ENCODE data around the gene NLK. TPM values are rescaled to one million over a fixed set of nuclear protein-coding genes. Genes with fewer than 3 reads are reported as not detected.
A peak's percentile ranks its signal among the peaks of the same experiment; 100 is the strongest.

The NLK gene
- total RNA-seq, 2 donors from 2014 or later = 15.5 to 30.1 TPM

GRCh38 chr17:28100251-28100650 lies 57.8 kb downstream of the NLK start:
- DNase-seq = no peak
- Histone ChIP-seq H3K27me3 (no peaks in the 10 kb centered on the region), H3K27ac (no peak overlapping the region), H3K9me3 (no peaks in the 10 kb centered on the region), H3K36me3 (replicated peaks in 1 of 2; ENCODE audit: insufficient read depth in 1 of 2, low read depth in 2 of 2) (no peaks in the 10 kb centered on the region), H3K4me1 (peaks cover 33% of the 10 kb centered on the region), H3K4me3 (no peak overlapping the region)
- 89 to 91% methylated on average over 1 of the region's 1 CpG for WGBS, 2 donors
- intact Hi-C loops (cut with DNase I) = no loop called here
- no peak for ATAC-seq
- no peak for TF ChIP-seq POLR2A (IDR thresholded peaks at IDR 0.05)
- TF ChIP-seq, protein P1, sequence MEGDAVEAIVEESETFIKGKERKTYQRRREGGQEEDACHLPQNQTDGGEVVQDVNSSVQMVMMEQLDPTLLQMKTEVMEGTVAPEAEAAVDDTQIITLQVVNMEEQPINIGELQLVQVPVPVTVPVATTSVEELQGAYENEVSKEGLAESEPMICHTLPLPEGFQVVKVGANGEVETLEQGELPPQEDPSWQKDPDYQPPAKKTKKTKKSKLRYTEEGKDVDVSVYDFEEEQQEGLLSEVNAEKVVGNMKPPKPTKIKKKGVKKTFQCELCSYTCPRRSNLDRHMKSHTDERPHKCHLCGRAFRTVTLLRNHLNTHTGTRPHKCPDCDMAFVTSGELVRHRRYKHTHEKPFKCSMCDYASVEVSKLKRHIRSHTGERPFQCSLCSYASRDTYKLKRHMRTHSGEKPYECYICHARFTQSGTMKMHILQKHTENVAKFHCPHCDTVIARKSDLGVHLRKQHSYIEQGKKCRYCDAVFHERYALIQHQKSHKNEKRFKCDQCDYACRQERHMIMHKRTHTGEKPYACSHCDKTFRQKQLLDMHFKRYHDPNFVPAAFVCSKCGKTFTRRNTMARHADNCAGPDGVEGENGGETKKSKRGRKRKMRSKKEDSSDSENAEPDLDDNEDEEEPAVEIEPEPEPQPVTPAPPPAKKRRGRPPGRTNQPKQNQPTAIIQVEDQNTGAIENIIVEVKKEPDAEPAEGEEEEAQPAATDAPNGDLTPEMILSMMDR (IDR thresholded peaks at IDR 0.05) = no peak

- H3K27me3 ChIP-seq = no peaks in the 10 kb centered on the region
- TF ChIP-seq, protein P1 (IDR thresholded peaks at IDR 0.05) = no peak
- no peak for TF ChIP-seq POLR2A (IDR thresholded peaks at IDR 0.05)
- ATAC-seq (no peak), DNase-seq (no peak)
- intact Hi-C loops (cut with DNase I) = no loop called here
- H3K4me3 ChIP-seq = no peak overlapping the region
- H3K4me1 ChIP-seq = peaks cover 38% of the 10 kb centered on the region
- H3K9me3 ChIP-seq = no peaks in the 10 kb centered on the region
- peak overlapping the region in 1 of 4 donors; percentile 15 for H3K27ac ChIP-seq
- WGBS, 2 donors = 30 to 40% methylated on average over 1 of the region's 1 CpG
- H3K36me3 ChIP-seq (replicated peaks in 1 of 2; ENCODE audit: insufficient read depth in 1 of 2, low read depth in 2 of 2) = no peaks in the 10 kb centered on the region
These were observed 58.5 kb downstream of the NLK start for GRCh38 chr17:28100936-28101335.

DNA sequence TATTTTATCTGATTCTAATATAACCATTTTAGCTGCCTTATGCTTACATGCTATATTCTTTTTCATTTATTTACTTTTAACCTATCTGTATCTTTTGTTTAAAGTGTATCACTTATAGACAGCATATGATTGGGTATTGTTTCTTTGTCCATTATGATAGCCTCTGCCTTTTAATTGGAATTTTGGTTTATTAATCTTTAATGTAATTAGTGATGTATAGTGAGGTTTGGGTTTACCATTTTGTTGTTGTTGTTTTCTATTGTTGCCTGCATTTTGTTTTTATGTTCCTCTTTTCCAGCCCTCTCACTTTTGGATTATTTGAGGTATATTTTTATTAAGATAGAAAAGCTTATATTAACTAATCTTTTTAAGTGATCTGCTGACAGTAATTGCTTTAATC lies 59.4 kb downstream of the NLK start:
- ATAC-seq = no peak
- Histone ChIP-seq H3K4me3 (no peak overlapping the region), H3K27me3 (no peaks in the 10 kb centered on the region), H3K4me1 (peaks cover 38% of the 10 kb centered on the region), H3K36me3 (replicated peaks in 1 of 2; ENCODE audit: insufficient read depth in 1 of 2, low read depth in 2 of 2) (no peaks in the 10 kb centered on the region), H3K9me3 (no peaks in the 10 kb centered on the region), H3K27ac (no peak overlapping the region)
- TF ChIP-seq, protein P1 (IDR thresholded peaks at IDR 0.05) = no peak
- TF ChIP-seq POLR2A (IDR thresholded peaks at IDR 0.05) = no peak
- DNase-seq = no peak
- intact Hi-C loops (cut with DNase I) = no loop called here

DNA sequence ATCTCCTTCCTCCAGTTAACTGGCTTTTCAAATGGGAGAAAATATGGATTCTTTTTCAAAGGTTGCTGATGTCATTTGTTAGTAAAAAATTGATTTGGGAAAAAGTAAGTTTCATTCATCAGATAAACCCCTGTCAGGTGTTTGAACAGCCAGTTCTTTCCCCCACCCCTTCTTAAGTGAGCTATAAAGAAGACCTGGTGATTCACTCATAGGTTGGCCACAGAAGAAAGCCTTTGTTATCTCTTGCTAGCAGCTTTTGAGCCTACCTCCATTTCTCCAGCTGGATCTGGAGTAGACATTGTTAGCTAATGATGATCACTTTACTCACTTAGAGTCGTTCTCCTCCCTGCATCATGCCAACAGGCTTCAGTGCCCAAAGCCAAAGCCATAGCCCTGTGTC lies 63.0 kb downstream of the NLK start:
- DNase-seq (no peak), ATAC-seq (no peak)
- no peaks in the 10 kb centered on the region for H3K27me3 ChIP-seq
- no peaks in the 10 kb centered on the region for H3K9me3 ChIP-seq
- H3K4me1 ChIP-seq = peaks cover 29% of the 10 kb centered on the region
- no peak overlapping the region for H3K27ac ChIP-seq
- no peak for TF ChIP-seq POLR2A (IDR thresholded peaks at IDR 0.05)
- TF ChIP-seq, protein P1 (IDR thresholded peaks at IDR 0.05) = no peak
- intact Hi-C loops (cut with DNase I) = no loop called here
- no peak overlapping the region for H3K4me3 ChIP-seq
- H3K36me3 ChIP-seq (replicated peaks in 1 of 2; ENCODE audit: insufficient read depth in 1 of 2, low read depth in 2 of 2) = no peaks in the 10 kb centered on the region
- 33 to 37% methylated on average over 1 of the region's 1 CpG for WGBS, 2 donors

DNA sequence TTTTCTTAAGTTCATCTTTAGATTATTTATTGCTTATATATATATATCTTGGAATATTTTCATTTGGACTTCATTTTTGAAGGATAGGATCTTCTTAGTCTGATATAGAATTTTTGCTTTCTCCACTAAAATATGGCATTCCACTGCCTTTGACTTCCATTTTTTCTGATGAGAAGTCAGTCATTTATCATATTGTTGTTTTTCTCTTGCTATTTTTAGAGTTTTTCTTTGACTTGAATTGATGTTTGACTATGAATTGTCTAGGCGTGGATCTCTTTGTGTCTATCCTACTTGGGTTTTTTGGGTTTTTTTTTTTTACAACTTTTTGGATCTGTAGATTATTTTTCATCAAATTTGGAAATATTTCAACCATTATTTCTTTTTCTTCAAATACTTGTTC lies 67.7 kb downstream of the NLK start:
- Histone ChIP-seq H3K36me3 (replicated peaks in 1 of 2; ENCODE audit: insufficient read depth in 1 of 2, low read depth in 2 of 2) (no peaks in the 10 kb centered on the region), H3K4me1 (peaks cover 28% of the 10 kb centered on the region), H3K4me3 (no peak overlapping the region), H3K27me3 (no peaks in the 10 kb centered on the region), H3K27ac (no peak overlapping the region), H3K9me3 (no peaks in the 10 kb centered on the region)
- DNase-seq (no peak), ATAC-seq (no peak)
- 94 to 100% methylated on average over 1 of the region's 1 CpG for WGBS, 2 donors
- intact Hi-C loops (cut with DNase I) = no loop called here
- TF ChIP-seq POLR2A (IDR thresholded peaks at IDR 0.05) = no peak
- TF ChIP-seq, protein P1 (IDR thresholded peaks at IDR 0.05) = no peak

Data from body of pancreas (tissue), 4 donors.